Mammary epithelial cell (primary cell): Measurements from ENCODE around the gene WFIKKN1.
"Not testable (repeated sequence)": the region's sequence is repeated elsewhere in the genome, so short reads cannot be mapped to it uniquely, and the experiment has no call there.

Experiments used
- CTCF ChIP-seq, 2 donors: IDR thresholded peaks in 1 of 2; conservative IDR thresholded peaks in 1 of 2; 2 replicates each; pipeline ENCODE4 v1.5.1; 2011 to 2012; ENCODE audit warnings: inconsistent platforms in 2 of 2, low read length in 2 of 2, mild to moderate bottlenecking in 2 of 2, control low read depth in 1 of 2, low read depth in 1 of 2; ENCODE audit not compliant: insufficient read depth in 1 of 2; ENCODE audit errors: extremely low read depth in 1 of 2
- EZH2 ChIP-seq: IDR thresholded peaks from 2 replicates; pipeline ENCODE4 v1.6.1; 2012; ENCODE audit warnings: low read length, inconsistent platforms, borderline replicate concordance

GRCh38 chr16:597655-598054 lies 33.1 kb upstream of the WFIKKN1 start:
- TF ChIP-seq CTCF (conservative IDR thresholded peaks at IDR 0.05 in 1 of 2, IDR thresholded peaks at IDR 0.05 in 1 of 2; ENCODE audit: extremely low read depth in 1 of 2, insufficient read depth in 1 of 2, low read depth in 1 of 2, low read length in 2 of 2); EZH2: not testable (repeated sequence)
